Measurements from ENCODE around the gene FGR.

DNA sequence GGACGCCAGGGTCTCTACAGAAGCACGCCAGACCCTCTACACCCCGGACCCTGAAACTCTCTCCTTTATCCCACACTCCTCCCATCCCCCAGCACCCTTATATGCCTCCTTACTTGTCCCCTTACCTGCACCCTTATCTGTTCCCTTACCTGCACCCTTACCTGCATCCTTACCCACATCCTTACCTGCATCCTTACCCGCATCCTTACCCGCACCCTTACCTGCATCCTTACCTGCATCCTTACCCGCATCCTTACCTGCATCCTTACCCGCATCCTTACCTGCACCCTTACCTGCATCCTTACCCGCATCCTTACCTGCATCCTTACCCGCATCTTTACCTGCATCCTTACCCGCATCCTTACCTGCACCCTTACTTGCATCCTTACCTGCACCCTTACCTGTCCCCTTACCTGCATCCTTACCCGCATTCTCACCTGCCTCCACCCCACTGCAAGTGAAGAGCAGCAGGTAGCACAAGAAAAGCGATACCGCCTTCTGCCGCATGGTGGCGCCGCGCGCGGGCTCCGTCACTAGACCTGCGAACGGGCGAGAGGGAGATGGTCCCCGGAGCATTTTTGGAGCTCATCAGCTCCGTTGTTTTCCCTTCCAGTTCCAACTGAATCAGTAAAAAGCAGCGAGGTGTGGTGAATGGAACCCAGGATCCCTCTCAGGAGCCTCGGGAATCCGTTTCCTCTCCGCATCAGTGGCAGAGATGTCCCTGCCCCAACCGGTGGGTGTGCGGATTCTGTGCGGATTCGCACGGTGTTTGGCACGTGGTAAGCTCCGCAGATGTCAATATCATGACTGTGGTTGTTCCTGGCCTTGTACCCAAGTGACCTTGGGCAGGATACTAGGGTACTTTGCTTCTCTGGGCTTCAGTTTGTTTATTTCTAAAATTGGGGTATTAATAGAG, 34.1 kb upstream of the FGR start:
- TF ChIP-seq, protein P1, sequence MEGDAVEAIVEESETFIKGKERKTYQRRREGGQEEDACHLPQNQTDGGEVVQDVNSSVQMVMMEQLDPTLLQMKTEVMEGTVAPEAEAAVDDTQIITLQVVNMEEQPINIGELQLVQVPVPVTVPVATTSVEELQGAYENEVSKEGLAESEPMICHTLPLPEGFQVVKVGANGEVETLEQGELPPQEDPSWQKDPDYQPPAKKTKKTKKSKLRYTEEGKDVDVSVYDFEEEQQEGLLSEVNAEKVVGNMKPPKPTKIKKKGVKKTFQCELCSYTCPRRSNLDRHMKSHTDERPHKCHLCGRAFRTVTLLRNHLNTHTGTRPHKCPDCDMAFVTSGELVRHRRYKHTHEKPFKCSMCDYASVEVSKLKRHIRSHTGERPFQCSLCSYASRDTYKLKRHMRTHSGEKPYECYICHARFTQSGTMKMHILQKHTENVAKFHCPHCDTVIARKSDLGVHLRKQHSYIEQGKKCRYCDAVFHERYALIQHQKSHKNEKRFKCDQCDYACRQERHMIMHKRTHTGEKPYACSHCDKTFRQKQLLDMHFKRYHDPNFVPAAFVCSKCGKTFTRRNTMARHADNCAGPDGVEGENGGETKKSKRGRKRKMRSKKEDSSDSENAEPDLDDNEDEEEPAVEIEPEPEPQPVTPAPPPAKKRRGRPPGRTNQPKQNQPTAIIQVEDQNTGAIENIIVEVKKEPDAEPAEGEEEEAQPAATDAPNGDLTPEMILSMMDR (IDR thresholded peaks at IDR 0.05; ENCODE audit: insufficient read depth, low read length, poor library complexity, severe bottlenecking): peak; percentile 64
- no peak for TF ChIP-seq EZH2phosphoT487 (conservative IDR thresholded peaks at IDR 0.05; ENCODE audit: low read length)

Measured in SU-DHL-6 (cell line).